Astrocyte of the cerebellum (primary cell): ENCODE results near the gene CHCHD2.
"Not testable (repeated sequence)": the region's sequence is repeated elsewhere in the genome, so short reads cannot be mapped to it uniquely, and the experiment has no call there.

Experiments used
- DNase-seq: peaks from one replicate; pipeline ENCODE4 v3.0.0-alpha.2; 2011; ENCODE audit warnings: low read depth
- H3K4me3 ChIP-seq: 2 replicates; pipeline ENCODE4 v1.5.1; 2011; ENCODE audit warnings: mild to moderate bottlenecking, low read depth, low read length, moderate library complexity
- in situ Hi-C: cut with HindIII; loops from 2 replicates; pipeline ENCODE4 v1.10.0; 2017; ENCODE audit warnings: low sequenced_read_pairs
- TF ChIP-seq, protein P1 (sequence below): IDR thresholded peaks from 2 replicates; pipeline ENCODE4 v1.5.1; 2012; ENCODE audit warnings: low read length, low read depth, moderate library complexity, mild to moderate bottlenecking; ENCODE audit errors: missing control alignments

The CHCHD2 gene

DNA sequence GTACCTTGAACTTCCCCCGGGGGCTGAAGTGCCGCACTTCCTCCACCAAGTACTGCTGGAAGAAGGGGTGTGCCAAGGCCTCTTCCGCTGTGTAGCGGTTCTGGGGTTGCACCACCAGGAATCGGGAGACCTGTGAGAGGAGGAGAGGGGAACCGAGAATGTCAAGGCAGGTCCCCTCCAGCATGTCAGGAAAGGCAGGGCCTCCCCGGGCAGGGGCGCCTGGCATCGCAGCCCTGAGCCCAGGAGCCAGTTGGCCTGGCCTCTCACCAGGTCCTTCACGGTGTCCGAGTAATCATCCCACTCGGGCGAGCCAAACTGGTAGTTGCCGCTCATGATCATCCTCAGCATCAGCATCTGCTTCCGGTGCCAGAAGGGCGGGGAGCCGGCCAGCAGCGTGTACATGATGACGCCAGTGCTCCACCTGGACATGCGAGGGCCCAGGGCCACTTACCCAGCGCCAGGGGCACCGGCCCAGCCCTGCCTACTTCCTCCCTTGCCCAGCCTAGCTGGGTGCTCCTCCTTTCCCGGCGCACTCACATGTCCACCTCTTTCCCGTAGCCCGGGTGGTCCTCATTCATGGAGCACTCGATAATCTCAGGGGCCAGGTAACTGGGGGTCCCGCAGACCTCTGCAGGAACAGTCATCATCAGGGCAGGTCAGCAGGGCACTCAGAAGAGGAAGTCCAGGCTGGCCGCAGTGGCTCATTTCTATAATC lies 24.5 kb downstream of the CHCHD2 start:
- in situ Hi-C loops = no loop called here

DNA sequence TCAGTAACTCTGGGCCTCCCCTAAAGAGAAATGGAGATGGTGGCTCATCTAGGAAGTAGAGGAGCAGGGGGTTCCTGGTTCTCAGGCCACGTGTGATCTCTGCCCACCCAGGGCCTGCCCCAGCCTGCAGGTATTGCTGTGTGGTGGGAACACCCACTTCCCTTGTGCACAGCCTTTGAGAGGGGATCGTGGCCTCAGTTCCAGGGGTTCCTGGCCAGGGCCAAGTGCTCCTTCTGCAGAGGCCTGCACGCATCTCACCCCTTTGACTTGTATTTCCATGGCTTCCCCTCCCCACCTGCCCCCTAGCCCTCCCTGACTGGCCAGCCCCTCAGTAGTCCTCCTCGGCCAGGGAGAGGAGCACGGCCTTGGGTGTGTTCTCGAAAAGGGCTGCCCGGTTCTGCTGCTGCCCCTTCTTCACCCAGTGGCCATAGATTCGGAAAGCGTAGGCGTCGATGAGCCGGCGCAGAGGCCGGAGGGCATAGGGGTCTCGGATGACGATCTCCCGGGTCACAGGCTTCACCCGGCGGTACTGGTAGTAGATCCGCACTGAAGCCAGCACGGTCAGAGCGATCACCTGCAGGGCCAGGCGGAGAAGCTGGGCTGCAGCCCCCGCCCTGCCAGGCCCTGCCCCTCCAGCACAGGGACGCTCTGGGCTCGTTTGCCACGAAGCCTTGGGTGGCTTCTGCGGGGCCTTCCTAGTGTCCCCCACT lies 25.4 kb downstream of the CHCHD2 start:
- DNase-seq, H3K4me3 ChIP-seq, in situ Hi-C loops: not testable (repeated sequence)

More for the DNA sequence above, 24.5 kb downstream of the CHCHD2 start:
- no peak overlapping the region for H3K4me3 ChIP-seq
- TF ChIP-seq, protein P1, sequence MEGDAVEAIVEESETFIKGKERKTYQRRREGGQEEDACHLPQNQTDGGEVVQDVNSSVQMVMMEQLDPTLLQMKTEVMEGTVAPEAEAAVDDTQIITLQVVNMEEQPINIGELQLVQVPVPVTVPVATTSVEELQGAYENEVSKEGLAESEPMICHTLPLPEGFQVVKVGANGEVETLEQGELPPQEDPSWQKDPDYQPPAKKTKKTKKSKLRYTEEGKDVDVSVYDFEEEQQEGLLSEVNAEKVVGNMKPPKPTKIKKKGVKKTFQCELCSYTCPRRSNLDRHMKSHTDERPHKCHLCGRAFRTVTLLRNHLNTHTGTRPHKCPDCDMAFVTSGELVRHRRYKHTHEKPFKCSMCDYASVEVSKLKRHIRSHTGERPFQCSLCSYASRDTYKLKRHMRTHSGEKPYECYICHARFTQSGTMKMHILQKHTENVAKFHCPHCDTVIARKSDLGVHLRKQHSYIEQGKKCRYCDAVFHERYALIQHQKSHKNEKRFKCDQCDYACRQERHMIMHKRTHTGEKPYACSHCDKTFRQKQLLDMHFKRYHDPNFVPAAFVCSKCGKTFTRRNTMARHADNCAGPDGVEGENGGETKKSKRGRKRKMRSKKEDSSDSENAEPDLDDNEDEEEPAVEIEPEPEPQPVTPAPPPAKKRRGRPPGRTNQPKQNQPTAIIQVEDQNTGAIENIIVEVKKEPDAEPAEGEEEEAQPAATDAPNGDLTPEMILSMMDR = no peak
- DNase-seq = no peak

DNA sequence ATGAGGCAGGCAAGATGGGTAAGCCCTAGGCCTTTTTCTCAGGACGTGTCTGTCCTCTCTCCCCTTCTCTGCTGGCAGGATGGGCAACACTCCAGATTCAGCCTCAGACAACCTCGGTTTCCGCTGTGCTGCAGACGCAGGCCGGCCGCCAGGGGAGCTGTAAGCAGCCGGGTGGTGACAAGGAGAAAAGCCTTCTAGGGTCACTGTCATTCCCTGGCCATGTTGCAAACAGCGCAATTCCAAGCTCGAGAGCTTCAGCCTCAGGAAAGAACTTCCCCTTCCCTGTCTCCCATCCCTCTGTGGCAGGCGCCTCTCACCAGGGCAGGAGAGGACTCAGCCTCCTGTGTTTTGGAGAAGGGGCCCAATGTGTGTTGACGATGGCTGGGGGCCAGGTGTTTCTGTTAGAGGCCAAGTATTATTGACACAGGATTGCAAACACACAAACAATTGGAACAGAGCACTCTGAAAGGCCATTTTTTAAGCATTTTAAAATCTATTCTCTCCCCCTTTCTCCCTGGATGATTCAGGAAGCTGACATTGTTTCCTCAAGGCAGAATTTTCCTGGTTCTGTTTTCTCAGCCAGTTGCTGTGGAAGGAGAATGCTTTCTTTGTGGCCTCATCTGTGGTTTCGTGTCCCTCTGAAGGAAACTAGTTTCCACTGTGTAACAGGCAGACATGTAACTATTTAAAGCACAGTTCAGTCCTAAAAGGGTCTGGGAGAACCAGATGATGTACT lies 26.7 kb downstream of the CHCHD2 start:
- TF ChIP-seq, protein P1 = peak; percentile 94
- H3K4me3 ChIP-seq = no peak overlapping the region
- DNase-seq = peak; percentile 67
- in situ Hi-C loops = no loop called here

DNA sequence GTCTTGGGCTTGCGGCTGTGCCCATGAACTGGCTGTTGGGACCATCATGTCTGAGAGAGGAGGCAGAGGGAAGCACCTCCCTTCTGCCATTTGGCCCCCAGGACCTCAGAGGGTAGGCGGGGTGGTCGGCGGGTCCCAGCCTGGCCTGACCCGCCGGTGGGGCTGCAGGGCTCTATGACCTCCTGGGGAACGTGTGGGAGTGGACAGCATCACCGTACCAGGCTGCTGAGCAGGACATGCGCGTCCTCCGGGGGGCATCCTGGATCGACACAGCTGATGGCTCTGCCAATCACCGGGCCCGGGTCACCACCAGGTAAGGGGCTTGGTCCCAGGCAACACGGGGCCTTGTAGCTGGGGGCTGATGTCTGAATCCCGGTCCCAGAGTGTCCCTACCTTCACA lies 28.1 kb downstream of the CHCHD2 start:
- no peak for DNase-seq
- no peak overlapping the region for H3K4me3 ChIP-seq
- in situ Hi-C loops = no loop called here
- TF ChIP-seq, protein P1 = no peak

DNA sequence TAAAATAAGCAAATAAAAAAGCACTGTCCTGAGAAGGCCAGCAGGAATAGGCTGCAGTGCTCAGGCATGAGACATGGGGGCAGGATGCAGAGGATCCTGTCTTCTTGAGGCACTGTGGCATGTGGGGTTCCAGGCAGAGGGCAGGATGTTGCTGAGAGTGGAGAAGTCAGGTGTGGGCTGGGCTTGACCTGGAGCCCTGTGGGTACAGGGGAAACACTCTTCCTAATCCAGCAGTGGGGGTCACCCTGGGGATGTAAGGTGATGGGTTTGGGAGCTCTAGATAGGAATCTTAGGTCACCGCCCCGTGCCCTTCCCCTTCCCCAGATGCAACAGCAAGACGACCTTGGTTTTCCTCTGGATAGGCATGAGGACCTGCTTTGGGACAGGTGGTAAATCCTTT lies 28.6 kb downstream of the CHCHD2 start:
- TF ChIP-seq, protein P1 = no peak
- H3K4me3 ChIP-seq = no peak overlapping the region
- in situ Hi-C loops = no loop called here
- DNase-seq = no peak

DNA sequence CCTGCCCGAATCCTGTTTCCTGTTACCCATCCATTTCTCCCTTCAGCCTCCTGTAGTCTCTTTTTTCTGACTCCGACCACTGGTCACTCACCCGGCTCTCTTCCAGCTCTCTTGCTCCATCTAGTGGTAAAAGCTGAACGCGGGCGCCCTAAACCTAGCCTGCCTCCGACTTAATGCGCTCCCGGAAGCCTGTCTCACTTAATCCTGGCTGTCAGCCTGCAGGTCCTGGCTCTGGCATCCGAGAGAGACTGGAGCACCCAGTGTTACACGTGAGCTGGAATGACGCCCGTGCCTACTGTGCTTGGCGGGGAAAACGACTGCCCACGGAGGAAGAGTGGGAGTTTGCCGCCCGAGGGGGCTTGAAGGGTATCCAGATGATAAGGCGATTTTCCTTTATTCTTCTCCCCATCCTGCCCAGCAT lies 31.9 kb downstream of the CHCHD2 start:
- TF ChIP-seq, protein P1 = peak; percentile 95
- no peak overlapping the region for H3K4me3 ChIP-seq
- in situ Hi-C loops = no loop called here
- peak; percentile 73 for DNase-seq

DNA sequence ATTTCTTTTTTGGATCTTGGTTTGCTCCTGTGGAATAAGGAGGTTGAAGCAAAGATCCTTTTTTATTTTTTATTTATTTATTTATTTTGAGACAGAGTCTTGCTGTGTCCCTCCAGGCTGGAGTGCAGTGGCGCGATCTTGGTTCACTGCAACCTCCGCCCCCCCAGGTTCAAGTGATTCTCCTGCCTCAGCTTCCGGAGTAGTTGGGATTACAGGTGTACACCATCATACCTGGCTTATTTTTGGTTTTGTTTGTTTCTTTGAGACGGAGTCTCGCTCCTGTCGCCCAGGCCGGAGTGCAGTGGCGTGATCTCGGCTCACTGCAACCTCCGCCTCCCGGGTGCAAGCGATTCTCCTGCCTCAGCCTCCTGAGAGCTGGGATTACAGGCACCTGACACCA lies 39.9 kb downstream of the CHCHD2 start:
- not testable (repeated sequence) for DNase-seq, H3K4me3 ChIP-seq
- in situ Hi-C loops = loop anchor here (10.0 kb wide), 1 partner anchor 642 kb away; no protein-coding TSS in a partner anchor
